Endometrium (tissue), 2 donors: Measurements from ENCODE around the gene GIMAP6.
"Not testable (repeated sequence)": the region's sequence is repeated elsewhere in the genome, so short reads cannot be mapped to it uniquely, and the experiment has no call there.

Experiments
- FAIRE-seq: peaks from 2 replicates; lab custom pipeline; 2012; peaks lifted over from hg19 to GRCh38; lab: Jason Lieb, UNC
- donor health status: control.
- donor health status: control.

Gene GIMAP6

DNA sequence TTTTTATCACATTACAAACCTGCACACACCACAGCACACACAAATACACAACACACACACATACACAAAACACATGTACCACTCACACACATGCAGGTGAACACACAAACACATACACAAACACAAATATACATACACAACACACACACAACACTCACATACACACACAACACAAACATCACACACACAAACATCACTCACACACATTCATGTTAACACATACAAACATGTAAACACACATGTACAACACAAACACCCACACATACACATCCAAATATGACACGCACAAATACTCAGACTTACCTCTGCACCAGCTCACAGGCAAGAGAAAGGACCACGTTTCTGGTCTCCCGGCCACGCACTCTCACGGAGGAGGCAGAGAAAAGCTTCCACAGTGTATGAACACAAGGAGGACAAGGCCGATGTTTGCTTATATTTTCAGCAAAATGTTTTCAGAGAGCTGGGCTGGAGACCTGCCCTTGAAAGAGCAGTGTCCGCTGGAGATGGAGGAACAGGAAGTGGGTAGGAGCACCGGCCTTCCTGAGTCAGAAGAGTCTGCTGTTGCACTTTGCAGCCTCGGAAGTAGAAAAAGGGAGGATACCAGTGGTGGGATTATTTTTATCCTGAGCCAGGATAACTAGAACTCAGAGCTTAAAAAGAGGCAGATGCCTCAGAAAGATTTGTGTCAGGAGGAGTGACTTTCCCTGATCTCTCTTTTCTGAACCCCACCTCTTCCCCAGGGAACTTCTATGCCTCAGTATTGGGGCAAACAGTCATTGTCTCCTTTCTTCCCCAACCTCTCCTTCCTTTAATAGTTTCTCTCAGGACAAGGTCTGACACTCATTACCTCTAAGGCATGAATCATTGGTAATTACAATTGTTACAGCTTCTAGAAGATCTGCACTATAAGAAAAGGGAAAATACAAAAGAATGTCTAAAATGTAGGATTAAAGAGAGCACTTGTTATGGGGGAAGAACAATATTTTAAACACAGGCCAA lies at the start of gene GIMAP6:
GIMAP6 (minus strand) TSS at position 520 of the 999 bp plus-strand sequence. CDS start 2,243 bp downstream, outside the sequence.
- no peak for FAIRE-seq

- not testable (repeated sequence) for FAIRE-seq
Observed at GRCh38 chr7:150680364-150680763, 48.2 kb upstream of the GIMAP6 start.

DNA sequence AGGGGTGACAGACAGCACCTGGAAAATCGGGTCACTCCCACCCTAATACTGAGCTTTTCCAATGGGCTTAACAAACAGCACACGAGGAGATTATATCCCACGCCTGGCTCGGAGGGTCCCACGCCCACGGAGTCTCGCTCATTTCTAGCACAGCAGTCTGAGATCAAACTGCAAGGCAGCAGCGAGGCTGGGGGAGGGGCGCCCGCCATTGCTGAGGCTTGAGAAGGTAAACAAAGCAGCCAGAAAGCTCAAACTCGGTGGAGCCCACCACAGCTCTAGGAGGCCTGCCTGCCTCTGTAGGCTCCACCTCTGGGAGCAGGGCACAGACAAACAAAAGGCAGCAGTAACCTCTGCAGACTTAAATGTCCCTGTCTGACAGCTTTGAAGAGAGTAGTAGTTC lies 46.4 kb upstream of the GIMAP6 start:
- FAIRE-seq: not testable (repeated sequence)

DNA sequence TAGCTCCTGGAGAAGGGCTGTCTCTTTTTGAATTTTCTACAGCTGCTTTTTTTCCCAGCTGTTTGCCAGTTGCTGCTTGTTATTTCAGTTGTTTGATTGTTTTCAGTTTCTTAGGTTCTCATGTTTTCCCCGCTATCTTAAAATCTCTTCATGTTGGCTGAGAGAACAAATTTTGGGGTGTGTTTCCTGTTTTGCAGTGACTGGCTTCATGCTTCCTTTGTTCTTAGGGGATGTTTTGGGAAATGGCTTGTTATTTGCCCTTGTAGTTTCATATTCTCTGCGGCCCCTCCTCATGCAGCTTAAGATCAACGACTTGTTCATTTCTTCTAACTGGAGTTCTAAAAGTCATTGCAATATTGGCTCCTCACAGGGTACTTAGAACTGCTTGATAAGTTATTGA lies 44.7 kb upstream of the GIMAP6 start:
- peak; percentile 41 for FAIRE-seq

DNA sequence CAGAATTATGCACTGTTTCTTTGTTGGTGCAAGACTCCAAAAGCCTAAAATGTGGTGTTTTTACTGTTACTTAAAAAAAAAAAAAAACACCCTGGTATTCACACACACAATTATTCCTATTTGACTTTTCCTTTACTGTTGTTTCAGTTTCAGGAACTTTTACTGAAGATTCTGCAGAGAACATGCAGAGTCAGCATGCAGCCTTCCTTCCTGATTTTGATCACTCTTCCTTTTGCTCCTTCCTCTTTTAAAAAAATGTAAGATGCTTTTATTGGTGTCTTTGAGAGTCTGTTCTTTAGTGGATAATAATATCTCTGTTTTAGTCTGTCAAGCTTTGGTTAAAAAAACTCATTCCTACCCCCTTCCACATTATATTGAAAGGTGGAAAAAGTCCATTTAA lies 44.1 kb upstream of the GIMAP6 start:
- FAIRE-seq: not testable (repeated sequence)

DNA sequence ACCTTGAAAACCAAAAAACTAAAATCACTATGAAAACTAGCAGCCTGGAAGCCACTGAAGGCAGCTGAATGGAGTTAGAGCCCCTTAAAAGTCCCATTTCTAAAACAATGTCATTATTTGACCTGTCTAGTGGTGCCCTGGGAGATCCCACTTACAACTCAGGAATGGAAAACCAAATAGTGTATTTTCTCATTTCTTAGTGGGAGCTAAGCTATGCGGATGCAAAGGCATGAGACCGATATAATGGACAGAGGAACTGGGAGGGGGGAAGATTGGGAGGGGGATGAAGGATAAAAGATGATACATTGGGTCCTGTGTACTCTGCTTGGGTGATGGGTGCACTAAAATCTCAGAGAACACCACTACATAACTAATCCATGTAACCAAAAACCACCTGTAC lies 43.5 kb upstream of the GIMAP6 start:
- no peak for FAIRE-seq

DNA sequence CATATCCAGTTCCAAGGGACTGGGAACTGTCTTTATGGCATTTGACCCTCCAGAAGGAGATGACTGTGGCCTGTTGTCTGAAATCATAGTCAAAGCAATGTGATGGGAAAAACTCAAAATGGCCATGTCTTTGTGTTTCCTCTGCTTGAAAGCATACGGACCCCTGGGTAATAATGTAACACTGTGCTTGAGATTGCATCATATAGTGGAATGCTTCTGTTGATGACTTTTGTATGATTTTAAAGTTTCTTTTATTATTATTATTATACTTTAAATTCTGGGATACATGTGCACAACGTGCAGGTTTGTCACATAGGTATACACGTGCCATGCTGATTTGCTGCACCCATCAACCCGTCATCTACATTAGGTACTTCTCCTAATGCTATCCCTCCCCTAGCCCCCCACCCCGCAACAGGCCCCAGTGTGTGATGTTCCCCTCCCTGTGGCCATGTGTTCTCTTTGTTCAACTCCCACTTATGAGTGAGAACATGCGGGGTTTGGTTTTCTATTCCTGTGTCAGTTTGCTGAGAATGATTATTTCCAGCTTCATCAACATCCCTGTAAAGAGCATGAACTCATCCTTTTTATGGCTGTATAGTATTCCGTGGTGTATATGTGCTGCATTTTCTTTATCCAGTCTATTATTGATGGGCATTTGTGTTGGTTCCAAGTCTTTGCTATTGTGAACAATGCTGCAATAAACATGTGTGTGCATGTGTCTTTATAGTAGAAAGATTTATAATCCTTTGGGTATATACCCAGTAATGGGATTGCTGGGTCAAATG lies 39.8 kb upstream of the GIMAP6 start:
- not testable (repeated sequence) for FAIRE-seq

GRCh38 chr7:150668977-150669376 lies 36.8 kb upstream of the GIMAP6 start:
- FAIRE-seq: no peak

DNA sequence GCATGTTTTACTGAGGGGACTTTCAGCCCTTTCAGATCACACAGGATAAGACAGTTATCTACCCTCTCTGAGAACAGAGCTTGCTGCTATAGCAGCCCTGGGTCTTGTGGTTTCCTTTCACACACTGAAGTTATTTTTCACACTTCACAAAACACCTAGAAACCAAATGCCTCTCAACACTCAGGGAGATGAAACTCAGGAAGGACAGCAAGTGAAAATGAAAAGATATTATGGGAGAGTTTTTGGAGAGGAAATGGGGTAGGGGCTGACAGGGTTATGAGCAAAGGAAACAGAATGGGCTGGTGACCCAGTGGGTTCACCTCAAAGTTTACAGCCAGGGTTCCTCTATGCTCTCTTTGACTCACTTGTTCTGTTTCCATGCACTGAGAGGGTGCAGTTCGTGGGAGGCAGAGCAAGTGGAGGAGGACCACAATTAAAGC lies 36.3 kb upstream of the GIMAP6 start:
- FAIRE-seq: no peak

- FAIRE-seq: no peak
Observed at GRCh38 chr7:150666412-150666811, 34.2 kb upstream of the GIMAP6 start.

DNA sequence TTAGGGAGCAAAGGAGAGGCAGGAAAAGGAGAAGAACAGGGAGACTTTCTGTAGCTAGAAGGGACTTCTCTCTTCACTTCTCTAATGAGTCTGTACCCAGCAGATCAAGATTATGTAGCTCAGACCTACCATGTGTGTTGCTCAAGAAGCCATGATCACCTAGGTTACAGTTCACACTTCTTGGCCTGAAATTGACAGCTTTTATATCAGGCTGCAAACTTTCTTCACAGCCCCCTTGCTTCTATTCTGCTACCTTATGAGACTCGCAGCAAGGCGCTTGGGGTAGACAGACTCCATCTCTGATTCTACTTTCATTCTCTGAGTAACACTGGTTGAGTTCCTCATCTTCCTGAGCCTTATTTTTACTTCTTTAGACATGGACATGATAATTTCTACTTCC lies 33.7 kb upstream of the GIMAP6 start:
- no peak for FAIRE-seq

GRCh38 chr7:150665089-150665748 lies 33.0 kb upstream of the GIMAP6 start:
- no peak for FAIRE-seq

DNA sequence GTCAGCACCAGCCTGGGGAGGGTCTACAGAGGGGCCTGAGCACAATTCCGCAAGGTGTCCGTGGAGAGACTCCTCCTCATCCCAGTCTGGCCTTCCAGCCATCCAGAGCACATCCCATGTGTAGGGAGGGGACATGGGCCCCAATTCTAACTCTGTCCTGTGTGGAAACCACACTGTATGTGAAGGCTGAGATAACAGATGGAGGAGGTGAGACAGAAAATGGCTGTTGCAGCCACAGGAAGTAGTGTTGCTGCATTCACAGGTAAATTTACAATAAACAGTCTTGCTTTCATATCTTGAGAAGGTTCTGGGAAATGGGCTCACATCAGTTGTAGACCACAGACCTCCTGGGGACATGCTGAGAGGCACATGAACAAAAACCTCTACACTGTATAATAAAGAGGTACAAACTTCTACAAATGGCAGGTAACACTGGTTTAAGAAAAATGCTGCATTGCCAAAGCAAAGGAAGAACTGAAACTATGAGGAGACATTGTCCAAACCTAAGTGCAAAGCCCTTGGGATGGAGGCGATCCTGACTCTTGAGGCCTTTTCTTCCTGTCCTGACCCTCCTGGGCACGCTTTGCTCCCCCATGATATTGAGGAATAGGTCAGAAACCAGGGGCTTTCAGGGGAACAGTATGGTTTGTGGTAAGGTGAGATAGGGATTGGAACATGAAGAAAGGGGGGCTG lies 31.8 kb upstream of the GIMAP6 start:
- FAIRE-seq: no peak

GRCh38 chr7:150662821-150663220 lies 30.6 kb upstream of the GIMAP6 start:
- FAIRE-seq: not testable (repeated sequence)

DNA sequence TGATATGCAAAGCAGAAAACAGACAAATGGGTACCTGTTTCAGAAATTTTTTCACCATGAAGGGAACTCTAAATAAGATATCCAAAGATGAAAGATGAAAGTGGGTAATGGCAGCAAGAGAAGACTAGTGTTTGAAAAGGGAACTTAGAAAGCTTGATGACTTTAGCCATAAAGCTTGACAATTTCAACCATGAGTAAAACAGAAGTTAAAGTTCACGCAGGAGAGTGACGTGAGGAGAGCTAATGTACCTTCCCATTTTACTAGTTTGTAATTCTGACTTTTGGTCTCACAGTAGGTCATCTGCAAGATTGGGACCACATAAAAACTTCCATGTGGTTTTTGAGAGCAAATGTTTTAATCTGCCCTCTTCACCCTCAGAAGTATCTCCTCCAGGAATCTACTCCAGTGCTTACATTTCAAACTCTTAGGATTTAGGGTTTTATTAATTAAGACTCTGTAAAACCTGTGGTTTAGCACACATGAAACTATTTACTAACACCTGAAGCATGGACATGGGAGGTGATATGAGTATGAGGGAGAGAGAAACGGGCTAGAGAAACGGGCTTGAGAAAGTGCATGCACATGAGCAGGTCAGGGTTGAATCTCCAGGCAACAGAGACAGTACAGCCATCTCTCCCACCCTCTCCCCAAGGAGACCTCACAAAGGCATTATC lies 28.9 kb upstream of the GIMAP6 start:
- FAIRE-seq: no peak

GRCh38 chr7:150657526-150657925 lies 25.3 kb upstream of the GIMAP6 start:
- no peak for FAIRE-seq

DNA sequence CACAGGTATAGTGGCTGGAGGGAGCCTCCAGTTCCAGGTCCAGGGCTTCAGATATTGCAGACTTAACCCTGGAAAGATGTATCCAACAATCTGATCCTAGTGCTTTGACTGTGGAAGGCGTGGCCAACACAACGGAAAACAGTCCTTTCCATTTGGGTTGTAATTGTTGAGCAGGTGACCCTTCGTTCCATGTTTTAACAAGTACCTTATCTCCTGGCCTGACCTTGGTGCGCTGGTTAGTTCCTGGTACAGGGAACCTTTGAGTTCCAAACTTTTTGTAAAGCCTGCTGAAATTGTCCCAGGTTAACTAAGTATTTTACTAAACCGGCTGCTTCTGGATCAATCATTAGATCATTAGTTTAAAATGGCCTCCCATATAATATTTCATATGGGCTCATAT lies 23.9 kb upstream of the GIMAP6 start:
- FAIRE-seq: no peak

- no peak for FAIRE-seq
Observed at GRCh38 chr7:150654692-150655091, 22.5 kb upstream of the GIMAP6 start.

- no peak for FAIRE-seq
Observed at GRCh38 chr7:150649080-150649385, 16.8 kb upstream of the GIMAP6 start.

- no peak for FAIRE-seq
Observed at GRCh38 chr7:150648353-150649079, 16.3 kb upstream of the GIMAP6 start.
